Esophagus squamous epithelium (tissue), 5 donors: ENCODE data around the gene ARID3B. TPM values are rescaled to one million over a fixed set of nuclear protein-coding genes. Genes with fewer than 3 reads are reported as not detected.

Source experiments
- DNase-seq: peaks from one replicate; lab custom pipeline; 2025; lab: John Stamatoyannopoulos, UW
- H3K27ac ChIP-seq, 4 donors: fragments of 200-600 bp; sonication (generic); one replicate each; pipeline ENCODE4 v1.5.1; 2016 to 2019; ENCODE audit warnings: mild to moderate bottlenecking in 1 of 4
- H3K27me3 ChIP-seq, 4 donors: fragments of 200-600 bp; sonication (generic); 1 replicate in 3 of 4; 2 replicates in 1 of 4; pipeline versions ENCODE4 v1.5.1 to v1.6.0; 2017 to 2021; ENCODE audit warnings: antibody characterized with exemption in 1 of 4
- H3K36me3 ChIP-seq, 3 donors: fragments of 200-600 bp; sonication (generic); one replicate each; pipeline ENCODE4 v1.5.1; 2016 to 2019
- H3K4me1 ChIP-seq, 3 donors: fragments of 200-600 bp; sonication (generic); one replicate each; pipeline ENCODE4 v1.5.1; 2017 to 2019
- H3K4me3 ChIP-seq, 4 donors: fragments of 200-600 bp; sonication (generic); 1 replicate in 3 of 4; 2 replicates in 1 of 4; pipeline ENCODE4 v1.5.1; 2016 to 2019; ENCODE audit warnings: mild to moderate bottlenecking in 2 of 4, moderate library complexity in 1 of 4
- H3K9me3 ChIP-seq, 3 donors: fragments of 200-600 bp; sonication (generic); one replicate each; pipeline ENCODE4 v1.5.1; 2016 to 2019
- CTCF ChIP-seq, 6 experiments: fragments of 450-650 bp in 4 of 6; fragments of 200-600 bp in 2 of 6; sonication (generic) in 2 of 6; IDR thresholded peaks; one replicate each; pipeline ENCODE4 v1.5.1; 2016 to 2019; ENCODE audit warnings: antibody characterized with exemption in 6 of 6, mild to moderate bottlenecking in 4 of 6, moderate library complexity in 4 of 6
- POLR2A ChIP-seq, 4 donors: fragments of 450-650 bp; IDR thresholded peaks; one replicate each; pipeline ENCODE4 v1.6.1; 2017; ENCODE audit warnings: antibody characterized with exemption in 4 of 4, mild to moderate bottlenecking in 4 of 4, moderate library complexity in 3 of 4
- WGBS, 2 donors: methylation state at CpG; one replicate each; pipeline ENCODE4 v1.1.5; 2018; 5-methylcytosine and 5-hydroxymethylcytosine counted together
- intact Hi-C: fragments of 100-400 bp; cut with DNase I; formaldehyde crosslinking; loops from one replicate; pipeline ENCODE4 v1.15.0; 2022
- total RNA-seq, 4 donors: library from RNA; depleted of rRNA; stranded (reverse); fragments of >200 nt; gene quantifications; one replicate each; pipeline ENCODE4 v1.1.0, GENCODE V29; 2016
- donor health status: DM: yes; HTN: yes; CAD: no.

The ARID3B gene
- total RNA-seq, 4 donors from 2014 or later, result 4.5 to 11.6 (median 6.4) TPM

GRCh38 chr15:74549816-74550215, 8.8 kb downstream of the ARID3B start:
- 79 to 90% methylated on average over 5 of the region's 5 CpGs for WGBS, 2 donors
- Histone ChIP-seq H3K36me3 (peaks cover 0 to 65% (median 0%) of the 10 kb centered on the region in 3 donors), H3K9me3 (no peaks in the 10 kb centered on the region), H3K4me3 (no peak overlapping the region), H3K27ac (no peak overlapping the region), H3K4me1 (peaks cover 11 to 38% (median 21%) of the 10 kb centered on the region in 3 donors), H3K27me3 (no peaks in the 10 kb centered on the region)
- intact Hi-C loops, result no loop called here
- TF ChIP-seq POLR2A (IDR thresholded peaks at IDR 0.05) (no peak), CTCF (IDR thresholded peaks at IDR 0.05) (no peak)
- DNase-seq, result no peak

GRCh38 chr15:74551714-74552113, 10.7 kb downstream of the ARID3B start:
- WGBS, 2 donors, result 84 to 89% methylated on average over 3 of the region's 3 CpGs
- DNase-seq, result no peak
- TF ChIP-seq CTCF (IDR thresholded peaks at IDR 0.05) (no peak), POLR2A (IDR thresholded peaks at IDR 0.05) (no peak)
- no peak overlapping the region for H3K27ac ChIP-seq
- no peaks in the 10 kb centered on the region for H3K27me3 ChIP-seq
- peaks cover 0 to 74% (median 0%) of the 10 kb centered on the region in 3 donors for H3K36me3 ChIP-seq
- no peaks in the 10 kb centered on the region for H3K9me3 ChIP-seq
- H3K4me1 ChIP-seq, result peaks cover 3 to 21% (median 6%) of the 10 kb centered on the region in 3 donors
- intact Hi-C loops, result no loop called here
- no peak overlapping the region for H3K4me3 ChIP-seq

- no peak for TF ChIP-seq POLR2A (IDR thresholded peaks at IDR 0.05)
- TF ChIP-seq CTCF (IDR thresholded peaks at IDR 0.05), result no peak
- 67 to 83% methylated on average over 5 of the region's 5 CpGs for WGBS, 2 donors
- Histone ChIP-seq H3K36me3 (peaks cover 0 to 71% (median 0%) of the 10 kb centered on the region in 3 donors), H3K9me3 (no peaks in the 10 kb centered on the region), H3K27ac (no peak overlapping the region), H3K4me1 (peaks cover 0 to 9% (median 0%) of the 10 kb centered on the region in 3 donors), H3K4me3 (no peak overlapping the region), H3K27me3 (no peaks in the 10 kb centered on the region)
- intact Hi-C loops, result no loop called here
- DNase-seq, result no peak
Measured at GRCh38 chr15:74552773-74553441, 11.9 kb downstream of the ARID3B start.

- TF ChIP-seq CTCF (IDR thresholded peaks at IDR 0.05) (no peak), POLR2A (IDR thresholded peaks at IDR 0.05) (no peak)
- 86 to 88% methylated on average over 4 of the region's 4 CpGs for WGBS, 2 donors
- no peak overlapping the region for H3K4me3 ChIP-seq
- H3K4me1 ChIP-seq, result no peaks in the 10 kb centered on the region
- no peak for DNase-seq
- peaks cover 0 to 53% (median 0%) of the 10 kb centered on the region in 3 donors for H3K36me3 ChIP-seq
- H3K27me3 ChIP-seq, result no peaks in the 10 kb centered on the region
- H3K9me3 ChIP-seq, result no peaks in the 10 kb centered on the region
- intact Hi-C loops, result no loop called here
- no peak overlapping the region for H3K27ac ChIP-seq
Measured at GRCh38 chr15:74555192-74555591, 14.2 kb downstream of the ARID3B start.

DNA sequence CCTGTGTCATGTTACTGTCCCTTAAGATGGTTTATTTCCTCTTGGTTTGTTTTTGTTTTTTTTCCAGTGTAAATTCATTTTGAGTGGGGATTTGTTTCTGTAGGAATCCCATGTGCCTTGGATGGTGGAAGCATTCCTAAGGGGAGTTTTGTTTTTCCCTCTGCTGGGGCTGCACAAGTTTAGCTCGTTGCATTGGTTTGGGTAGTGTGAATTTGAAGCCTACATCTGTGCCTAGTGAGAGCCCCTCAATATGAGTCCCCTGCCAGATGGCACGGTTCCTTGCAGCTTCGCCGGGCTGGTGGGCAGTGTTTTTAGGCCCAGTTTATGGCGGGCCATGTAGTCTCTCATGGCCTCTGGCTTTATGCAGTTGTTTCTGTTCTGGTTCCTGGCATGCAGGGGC, 17.7 kb downstream of the ARID3B start:
- H3K27ac ChIP-seq, result no peak overlapping the region
- no peaks in the 10 kb centered on the region for H3K4me1 ChIP-seq

More for the DNA sequence above, 17.7 kb downstream of the ARID3B start:
- Histone ChIP-seq H3K27me3 (no peaks in the 10 kb centered on the region), H3K36me3 (peaks cover 0 to 37% (median 0%) of the 10 kb centered on the region in 3 donors), H3K4me3 (no peak overlapping the region), H3K9me3 (no peaks in the 10 kb centered on the region)
- no peak for DNase-seq
- intact Hi-C loops, result no loop called here
- 88 to 91% methylated on average over 3 to 5 of the region's 5 CpGs for WGBS, 2 donors
- TF ChIP-seq CTCF (IDR thresholded peaks at IDR 0.05), result no peak
- no peak for TF ChIP-seq POLR2A (IDR thresholded peaks at IDR 0.05)
